AG04450 (cell line): ENCODE data around the gene TMC1. TPM values are rescaled to one million over a fixed set of nuclear protein-coding genes. Genes with fewer than 3 reads are reported as not detected.

Experiments used
- CTCF ChIA-PET: fragments of 300-600, 350-600 bp; formaldehyde crosslinking; extraction: SDS; loops from one replicate; lab custom pipeline; 2022; ENCODE audit warnings: antibody characterized with exemption, inconsistent platforms; lab: Charles Lee
- POLR2A ChIA-PET: fragments of 350-600 bp; formaldehyde crosslinking; extraction: SDS; loops from one replicate; lab custom pipeline; 2021; ENCODE audit warnings: antibody characterized with exemption, inconsistent platforms; lab: Yijun Ruan, JAX
- DNase-seq: peaks from one replicate; pipeline ENCODE4 v3.0.0-alpha.2; 2011; ENCODE audit warnings: low read depth, low spot score
- H3K27ac ChIP-seq: one replicate; pipeline ENCODE4 v1.5.1; 2012; ENCODE audit warnings: low read depth, low read length, control low read depth
- H3K27me3 ChIP-seq: one replicate; pipeline ENCODE4 v1.6.0; 2012; ENCODE audit warnings: low read length; ENCODE audit not compliant: control insufficient read depth, insufficient read depth
- H3K4me3 ChIP-seq: 2 replicates; pipeline ENCODE4 v1.5.1; 2011; ENCODE audit warnings: mild to moderate bottlenecking, low read depth, low read length, control low read depth
- H3K9me3 ChIP-seq: 2 replicates; pipeline ENCODE4 v1.5.1; 2012; ENCODE audit warnings: low read length; ENCODE audit not compliant: control insufficient read depth, insufficient read depth
- CTCF ChIP-seq: IDR thresholded peaks from 2 replicates; pipeline ENCODE4 v1.5.1; 2011; ENCODE audit warnings: low read depth, low read length, control low read depth, inconsistent platforms
- polyA plus RNA-seq: library from polyadenylated mRNA; depleted of rRNA; stranded (reverse); fragments of >200 nt; gene quantifications from 2 replicates; pipeline ENCODE4 v1.2.3, GENCODE V29; 2011

Gene TMC1
- polyA plus RNA-seq, 1 experiment = not detected

GRCh38 chr9:72755836-72756235 lies 234.4 kb downstream of the TMC1 start:
- Histone ChIP-seq H3K27ac (no peak overlapping the region), H3K9me3 (no peaks in the 10 kb centered on the region), H3K27me3 (no peaks in the 10 kb centered on the region), H3K4me3 (no peak overlapping the region)
- no peak for DNase-seq
- no peak for TF ChIP-seq CTCF
- POLR2A ChIA-PET = no interaction called here
- CTCF ChIA-PET = interaction anchor here (0.5 to 1.3 kb wide), 3 partner anchors 9 to 484 kb away, joined by 3 to 13 read pairs (median 6); no protein-coding TSS in a partner anchor

- no peak overlapping the region for H3K27ac ChIP-seq
- no peak for TF ChIP-seq CTCF
- no peak for DNase-seq
- no peak overlapping the region for H3K4me3 ChIP-seq
- CTCF ChIA-PET = no interaction called here
- H3K27me3 ChIP-seq = no peaks in the 10 kb centered on the region
- H3K9me3 ChIP-seq = no peaks in the 10 kb centered on the region
- POLR2A ChIA-PET = no interaction called here
These were observed 237.5 kb downstream of the TMC1 start for GRCh38 chr9:72758944-72759343.

GRCh38 chr9:72763022-72763421 lies 241.6 kb downstream of the TMC1 start:
- H3K4me3 ChIP-seq = no peak overlapping the region
- no peak for DNase-seq
- H3K9me3 ChIP-seq = no peaks in the 10 kb centered on the region
- no peak for TF ChIP-seq CTCF
- H3K27ac ChIP-seq = no peak overlapping the region
- H3K27me3 ChIP-seq = no peaks in the 10 kb centered on the region
- CTCF ChIA-PET = interaction anchor here (0.6 to 1.4 kb wide), 8 partner anchors 9 to 1206 kb away, joined by 3 to 10 read pairs (median 6); no protein-coding TSS in a partner anchor
- POLR2A ChIA-PET = no interaction called here

GRCh38 chr9:72769546-72769945 lies 248.1 kb downstream of the TMC1 start:
- CTCF ChIA-PET = interaction anchor here (1.5 kb wide), 1 partner anchor 488 kb away, joined by 3 read pairs; no protein-coding TSS in a partner anchor
- H3K27ac ChIP-seq = no peak overlapping the region
- H3K27me3 ChIP-seq = no peaks in the 10 kb centered on the region
- no peak overlapping the region for H3K4me3 ChIP-seq
- no peak for TF ChIP-seq CTCF
- DNase-seq = no peak
- POLR2A ChIA-PET = no interaction called here
- no peaks in the 10 kb centered on the region for H3K9me3 ChIP-seq

- Histone ChIP-seq H3K4me3 (no peak overlapping the region), H3K27me3 (no peaks in the 10 kb centered on the region), H3K9me3 (no peaks in the 10 kb centered on the region), H3K27ac (no peak overlapping the region)
- no peak for DNase-seq
- CTCF ChIA-PET = interaction anchor here (0.5 to 1.2 kb wide), 2 partner anchors 10 to 492 kb away, joined by 4 to 7 read pairs; no protein-coding TSS in a partner anchor
- no peak for TF ChIP-seq CTCF
- POLR2A ChIA-PET = no interaction called here
These were observed 251.3 kb downstream of the TMC1 start for GRCh38 chr9:72772661-72773060.
